ENCODE data around the gene SULT1A1.
A peak's percentile ranks its signal among the peaks of the same experiment; 100 is the strongest.

The SULT1A1 gene

GRCh38 chr16:28561557-28562187 is 48.2 kb downstream of the SULT1A1 start:
- Histone ChIP-seq H3K36me3 (ENCODE audit: control insufficient read depth in 2 of 2, insufficient read depth in 1 of 2, low read length in 2 of 2) (peaks cover 4 to 7% of the 10 kb centered on the region in 2 experiments; a peak in 2 of 3 replicates), H3K27ac (ENCODE audit: extremely low read depth, low read depth, low read length) (no peak overlapping the region), H3K9me3 (ENCODE audit: control insufficient read depth, insufficient read depth, low read depth, low read length) (no peaks in the 10 kb centered on the region), H3K4me1 (ENCODE audit: control insufficient read depth, insufficient read depth, low read length) (no peaks in the 10 kb centered on the region), H3K4me3 (ENCODE audit: low read depth, low read length) (no peak overlapping the region)
- 0 out of 2 replicates have a peak, but pooled peaks have one; percentile 6 for TF ChIP-seq ZNF121 (tag by site-specific recombination; IDR thresholded peaks at IDR 0.05)
- no peak for TF ChIP-seq ZSCAN30 (tag by site-specific recombination; IDR thresholded peaks at IDR 0.05)
- CTCF ChIA-PET: interaction anchor here (0.6 to 0.7 kb wide), 2 partner anchors 55 to 1492 kb away, joined by 3 read pairs; a partner anchor contains a TSS
- POLR2A ChIA-PET: no interaction called here

GRCh38 chr16:28558456-28558855 is 51.4 kb downstream of the SULT1A1 start:
- POLR2A ChIA-PET: no interaction called here
- Histone ChIP-seq H3K4me3 (ENCODE audit: low read depth, low read length) (no peak overlapping the region), H3K4me1 (ENCODE audit: control insufficient read depth, insufficient read depth, low read length) (peaks cover 6% of the 10 kb centered on the region; the same call in 1 of the 2 replicates), H3K36me3 (ENCODE audit: control insufficient read depth in 2 of 2, insufficient read depth in 1 of 2, low read length in 2 of 2) (peaks cover 4 to 7% of the 10 kb centered on the region in 2 experiments; a peak in 2 of 3 replicates), H3K9me3 (ENCODE audit: control insufficient read depth, insufficient read depth, low read depth, low read length) (no peaks in the 10 kb centered on the region), H3K27ac (ENCODE audit: extremely low read depth, low read depth, low read length) (no peak overlapping the region)
- TF ChIP-seq ZNF335 (tag by site-specific recombination; conservative IDR thresholded peaks at IDR 0.05) (no peak), ZNF610 (tag by site-specific recombination; IDR thresholded peaks at IDR 0.05; ENCODE audit: borderline replicate concordance) (no peak), PRDM2 (tag by site-specific recombination; IDR thresholded peaks at IDR 0.05; ENCODE audit: borderline replicate concordance) (no peak), WT1 (tag by site-specific recombination; IDR thresholded peaks at IDR 0.05) (no peak), ZNF692 (tag by site-specific recombination; IDR thresholded peaks at IDR 0.05) (no peak), ZNF837 (tag by site-specific recombination; IDR thresholded peaks at IDR 0.05) (no peak), ZNF354C (tag by site-specific recombination; IDR thresholded peaks at IDR 0.05; ENCODE audit: borderline replicate concordance, low read depth) (no peak), ZNF266 (tag by site-specific recombination; IDR thresholded peaks at IDR 0.05; ENCODE audit: low read depth) (no peak), PBX3 (CRISPR knock-in tag; IDR thresholded peaks at IDR 0.05) (no peak), OSR2 (tag by site-specific recombination; IDR thresholded peaks at IDR 0.05) (no peak), ZIC2 (tag by site-specific recombination; IDR thresholded peaks at IDR 0.05) (no peak), ZNF561 (tag by site-specific recombination; IDR thresholded peaks at IDR 0.05; ENCODE audit: borderline replicate concordance) (no peak), ZNF658 (tag by site-specific recombination; IDR thresholded peaks at IDR 0.05) (no peak), ZNF660 (tag by site-specific recombination; IDR thresholded peaks at IDR 0.05) (no peak)
- CTCF ChIA-PET: no interaction called here

All from HEK293 (cell line).